Right lobe of liver (tissue), 6 donors: Measurements from ENCODE around the gene WFIKKN1. TPM values are rescaled to one million over a fixed set of nuclear protein-coding genes. Genes with fewer than 3 reads are reported as not detected.

Experiments used
- ATAC-seq, 4 donors: fragments of 200-7000 bp; cut with Tn5 transposase; one replicate each; pipeline ENCODE4 v1.9.1; 2020; ENCODE audit warnings: mild to moderate bottlenecking in 4 of 4, moderate library complexity in 4 of 4
- DNase-seq, 3 donors: peaks; one replicate each; pipeline ENCODE4 v3.0.0-alpha.2; 2020
- H3K27ac ChIP-seq, 3 donors: fragments of 200-600 bp; one replicate each; pipeline ENCODE4 v1.8.0; 2022
- H3K27me3 ChIP-seq, 2 donors: fragments of 200-600 bp; one replicate each; pipeline ENCODE4 v1.8.0; 2022
- H3K36me3 ChIP-seq, 4 donors: fragments of 200-600 bp; sonication (generic) in 1 of 4; one replicate each; pipeline versions ENCODE4 v1.5.1 to v1.8.0; 2017 to 2022; ENCODE audit warnings: control low read depth in 1 of 4
- H3K4me1 ChIP-seq, 4 donors: fragments of 200-600 bp; sonication (generic) in 1 of 4; one replicate each; pipeline versions ENCODE4 v1.5.1 to v1.8.0; 2017 to 2022; ENCODE audit warnings: control low read depth in 1 of 4
- H3K4me3 ChIP-seq, 3 donors: fragments of 200-600 bp; one replicate each; pipeline ENCODE4 v1.8.0; 2022
- H3K9me3 ChIP-seq, 4 donors: fragments of 200-600 bp; sonication (generic) in 1 of 4; one replicate each; pipeline versions ENCODE4 v1.5.1 to v1.8.0; 2017 to 2022; ENCODE audit warnings: control low read depth in 1 of 4
- CTCF ChIP-seq, 4 donors: fragments of 200-600 bp in 3 of 4; fragments of 450-650 bp in 1 of 4; IDR thresholded peaks; one replicate each; pipeline versions ENCODE4 v1.5.1 to v1.8.0; 2016 to 2022; ENCODE audit warnings: antibody characterized with exemption in 4 of 4, mild to moderate bottlenecking in 2 of 4
- POLR2A ChIP-seq: fragments of 450-650 bp; IDR thresholded peaks from one replicate; pipeline ENCODE4 v1.6.1; 2017; ENCODE audit warnings: antibody characterized with exemption, mild to moderate bottlenecking
- WGBS: methylation state at CpG from one replicate; pipeline ENCODE4 v1.1.6; 2018; ENCODE audit warnings: low coverage, low lambda C conversion rate; ENCODE audit not compliant: insufficient coverage; ENCODE audit errors: missing lambda C conversion rate; 5-methylcytosine and 5-hydroxymethylcytosine counted together
- intact Hi-C, 2 donors: fragments of 100-400 bp; cut with DNase I; formaldehyde crosslinking; loops; one replicate each; pipeline versions ENCODE4 v1.11.2 to v1.14.1; 2022
- total RNA-seq, 6 experiments: library from RNA; depleted of rRNA in 2 of 6; stranded (reverse); fragments of >200 nt in 2 of 6; fragmentation: NEBNext Ultra II Directional in 3 of 6; extraction: Animal tissue kit (Norgen Biotek cat#: 25700) in 3 of 6; gene quantifications; one replicate each; pipeline versions ENCODE4 v1.1.0 to v1.2.4, GENCODE V29; 2016 to 2023
- donor health status: DM: no; HTN: yes; CAD: no.
- donor health status: DM: no; HTN: no; CAD: no.
- donor health status: DM: no; HTN: no; CAD: no.
- donor health status: DM: no; HTN: yes; CAD: no.
- donor health status: DM: no; HTN: yes; CAD: no.

Gene WFIKKN1
- total RNA-seq, 6 experiments from 2014 or later: 0.43 to 0.70 (median 0.56) TPM

- peak; percentile 73 to 83 (median 78) for ATAC-seq
- intact Hi-C loops: no loop called here
- WGBS: 0% methylated on average over 3 of the region's 91 CpGs
- DNase-seq: peak; percentile 94
- no peaks in the 10 kb centered on the region for H3K9me3 ChIP-seq
- peak within 1 kb of the TSS; percentile 71 to 86 (median 75) for H3K27ac ChIP-seq
- peaks cover 0 to 14% (median 7%) of the 10 kb centered on the region in 4 donors for H3K36me3 ChIP-seq
- peaks cover 0 to 41% (median 13%) of the 10 kb centered on the region in 4 donors for H3K4me1 ChIP-seq
- TF ChIP-seq POLR2A: peak; percentile 81
- no peak for TF ChIP-seq CTCF (IDR thresholded peaks at IDR 0.05)
- peak within 1 kb of the TSS; percentile 62 to 77 (median 67) for H3K4me3 ChIP-seq
- H3K27me3 ChIP-seq: no peaks in the 10 kb centered on the region
Observed at GRCh38 chr16:679814-680624, 49.2 kb downstream of the WFIKKN1 start, which contains the start of gene STUB1. TSS of gene STUB1 (plus strand) at chr16:680410. CDS start at chr16:680526, 116 bp downstream.

GRCh38 chr16:680625-680945 lies 49.8 kb downstream of the WFIKKN1 start:
- Histone ChIP-seq H3K36me3 (peaks cover 0 to 14% (median 7%) of the 10 kb centered on the region in 4 donors), H3K27ac (peak overlapping the region; percentile 71 to 86 (median 75)), H3K9me3 (no peaks in the 10 kb centered on the region), H3K27me3 (no peaks in the 10 kb centered on the region), H3K4me3 (peak overlapping the region; percentile 62 to 77 (median 67)), H3K4me1 (peaks cover 0 to 41% (median 13%) of the 10 kb centered on the region in 4 donors)
- intact Hi-C loops: no loop called here
- ATAC-seq: no peak
- no CpG with 5 or more reads among the region's 38 CpGs for WGBS
- no peak for DNase-seq
- no peak for TF ChIP-seq POLR2A
- no peak for TF ChIP-seq CTCF (IDR thresholded peaks at IDR 0.05)

- TF ChIP-seq CTCF (IDR thresholded peaks at IDR 0.05) (peak in 1 of 4 donors; percentile 19), POLR2A (no peak)
- Histone ChIP-seq H3K4me1 (peaks cover 0 to 41% (median 13%) of the 10 kb centered on the region in 4 donors), H3K36me3 (peaks cover 0 to 14% (median 7%) of the 10 kb centered on the region in 4 donors), H3K27me3 (no peaks in the 10 kb centered on the region), H3K9me3 (no peaks in the 10 kb centered on the region), H3K27ac (peak overlapping the region in 2 of 3 donors; percentile 71 to 86), H3K4me3 (peak overlapping the region; percentile 62 to 77 (median 67))
- intact Hi-C loops: no loop called here
- ATAC-seq: no peak
- peak in 2 of 3 donors; percentile 75 to 76 for DNase-seq
- 30% methylated on average over 16 of the region's 44 CpGs for WGBS
Observed at GRCh38 chr16:680967-681745, 50.4 kb downstream of the WFIKKN1 start.

GRCh38 chr16:681746-682427 lies 51.1 kb downstream of the WFIKKN1 start:
- TF ChIP-seq POLR2A (no peak), CTCF (IDR thresholded peaks at IDR 0.05) (no peak)
- no peak for ATAC-seq

More at GRCh38 chr16:681746-682427, 51.1 kb downstream of the WFIKKN1 start:
- Histone ChIP-seq H3K27me3 (no peaks in the 10 kb centered on the region), H3K9me3 (no peaks in the 10 kb centered on the region), H3K27ac (no peak overlapping the region), H3K4me3 (peak overlapping the region in 2 of 3 donors; percentile 62 to 77), H3K4me1 (peaks cover 0 to 41% (median 13%) of the 10 kb centered on the region in 4 donors), H3K36me3 (peaks cover 0 to 20% (median 7%) of the 10 kb centered on the region in 4 donors)
- intact Hi-C loops: no loop called here
- DNase-seq: no peak
- WGBS: 42% methylated on average over 8 of the region's 28 CpGs
